Left forelimb (tissue), 1 donor: ENCODE results near the gene OR11A1.

Experiments
- DNase-seq: peaks from one replicate; pipeline ENCODE4 v3.0.0-alpha.2; 2018; ENCODE audit warnings: low spot score

Gene OR11A1

DNA sequence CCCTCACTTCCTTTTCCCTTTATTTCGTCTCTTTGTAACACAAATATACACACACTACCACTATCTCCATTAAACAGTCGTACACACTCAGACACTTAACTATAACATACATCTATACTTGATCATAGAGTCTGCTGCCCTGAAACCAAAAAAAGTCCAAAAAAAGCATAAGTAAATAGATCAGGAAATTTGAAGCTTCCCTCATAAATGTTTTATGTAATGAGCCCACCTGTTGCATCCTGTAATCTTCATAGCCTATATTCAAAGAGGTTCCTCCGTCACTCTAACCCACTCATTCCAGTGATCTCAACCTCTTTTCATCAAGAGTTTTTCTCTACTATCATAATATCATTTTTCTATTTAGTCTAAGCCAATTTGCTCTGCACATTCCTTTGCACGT, 68.3 kb downstream of the OR11A1 start:
- DNase-seq = no peak

DNA sequence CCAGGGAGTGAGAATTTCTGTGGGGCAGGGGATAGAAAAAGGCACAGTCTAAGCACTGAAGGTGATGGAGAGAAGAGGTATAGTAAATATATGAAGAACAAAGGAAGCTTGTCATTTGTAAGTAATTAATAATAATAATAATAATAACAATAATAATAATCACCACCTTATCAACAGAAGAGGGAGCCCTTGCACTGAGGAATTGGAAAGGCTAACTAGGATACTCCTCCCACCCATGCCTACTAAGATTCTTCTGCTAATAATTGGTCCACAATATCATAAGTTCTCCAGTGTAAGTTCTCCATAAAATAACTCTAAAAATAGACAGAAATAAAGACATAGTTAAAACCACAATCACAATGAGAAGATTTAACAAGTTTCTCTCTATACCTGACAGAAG, 80.9 kb downstream of the OR11A1 start:
- no peak for DNase-seq
